CD4-positive, alpha-beta T cell treated with Interleukin-6 for 4 hours (primary cell): ENCODE data around the gene RBX1.
"Not testable (repeated sequence)": the region's sequence is repeated elsewhere in the genome, so short reads cannot be mapped to it uniquely, and the experiment has no call there.

Experiments
- DNase-seq: peaks from one replicate; pipeline ENCODE4 v3.0.0-alpha.2; 2020; ENCODE audit warnings: mixed read lengths

RBX1 gene

DNA sequence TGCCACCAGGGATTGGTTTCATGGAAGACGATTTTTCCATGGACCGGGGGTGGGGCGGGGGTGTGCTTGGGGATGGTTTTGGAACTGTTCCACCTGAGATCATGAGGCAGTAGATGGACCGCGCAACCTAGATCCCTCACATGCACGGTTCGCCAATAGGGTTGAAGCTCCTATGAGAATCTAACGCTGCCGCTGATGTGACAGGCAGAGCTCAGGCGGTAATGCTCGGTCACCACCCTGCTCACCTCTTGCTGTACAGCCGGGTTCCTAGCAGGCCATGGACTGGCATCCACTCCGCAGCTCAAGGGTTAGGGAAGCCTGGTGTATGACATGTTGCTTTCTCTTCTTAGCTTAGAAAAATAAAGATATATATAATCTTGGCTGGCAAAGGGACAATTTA is 22.0 kb downstream of the RBX1 start:
- no peak for DNase-seq

DNA sequence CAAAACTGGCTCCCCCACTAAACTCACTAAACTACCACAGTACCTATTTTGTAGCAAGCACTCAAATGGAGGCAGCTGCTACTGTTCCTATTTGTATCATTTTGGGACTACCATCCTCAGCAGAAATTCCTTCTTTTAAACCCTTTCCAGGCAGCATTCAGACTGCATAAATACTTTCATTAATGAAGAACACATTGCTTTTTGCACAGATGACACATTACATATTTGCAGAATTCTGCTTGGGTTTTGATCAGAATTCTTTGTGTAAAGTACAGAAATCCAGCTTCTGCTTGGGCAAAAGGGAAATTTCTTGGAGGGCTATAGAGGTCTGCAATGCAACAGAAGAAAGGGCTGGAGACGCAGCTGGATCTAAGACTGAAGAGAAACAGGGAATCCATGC is 24.2 kb downstream of the RBX1 start:
- no peak for DNase-seq

- DNase-seq, result no peak
These were observed 25.9 kb downstream of the RBX1 start for GRCh38 chr22:40976866-40977700.

DNA sequence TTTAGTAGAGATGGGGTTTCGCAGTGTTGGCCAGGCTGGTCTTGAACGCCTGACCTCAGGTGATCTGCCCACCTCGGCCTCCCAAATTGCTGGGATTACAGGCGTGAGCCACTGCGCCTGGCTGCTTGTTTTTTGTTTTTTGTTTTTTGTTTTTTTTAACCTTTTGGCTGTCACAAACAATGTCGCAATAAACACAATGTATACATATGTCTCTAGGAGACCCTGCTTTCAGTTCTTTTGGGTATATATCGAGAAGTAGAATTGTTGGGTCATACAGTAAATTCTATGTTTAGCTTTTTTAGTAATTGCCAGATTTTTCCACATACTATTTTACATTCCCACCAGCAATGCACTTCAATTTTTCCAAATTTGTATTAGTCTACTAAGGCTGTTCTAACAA is 28.0 kb downstream of the RBX1 start:
- no peak for DNase-seq

DNA sequence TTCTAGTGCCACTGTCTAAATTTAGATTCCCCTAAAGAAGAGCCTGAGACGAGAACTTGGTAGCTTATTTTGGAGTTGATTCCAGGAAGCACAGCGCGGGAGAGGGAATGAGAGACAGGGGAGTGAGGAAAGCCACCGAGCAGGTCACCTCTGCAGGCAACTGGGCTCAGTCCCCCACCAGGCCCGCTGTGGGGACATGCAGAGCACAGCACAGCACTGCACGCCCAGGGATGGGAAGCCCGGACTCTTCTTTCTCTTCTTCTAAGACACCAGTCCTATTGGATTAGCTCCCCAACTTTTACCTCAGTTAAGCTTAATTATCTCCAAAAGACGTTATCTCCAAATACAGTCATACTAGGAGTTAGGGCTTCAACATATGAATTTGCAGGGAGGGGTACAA is 28.7 kb downstream of the RBX1 start:
- no peak for DNase-seq

DNA sequence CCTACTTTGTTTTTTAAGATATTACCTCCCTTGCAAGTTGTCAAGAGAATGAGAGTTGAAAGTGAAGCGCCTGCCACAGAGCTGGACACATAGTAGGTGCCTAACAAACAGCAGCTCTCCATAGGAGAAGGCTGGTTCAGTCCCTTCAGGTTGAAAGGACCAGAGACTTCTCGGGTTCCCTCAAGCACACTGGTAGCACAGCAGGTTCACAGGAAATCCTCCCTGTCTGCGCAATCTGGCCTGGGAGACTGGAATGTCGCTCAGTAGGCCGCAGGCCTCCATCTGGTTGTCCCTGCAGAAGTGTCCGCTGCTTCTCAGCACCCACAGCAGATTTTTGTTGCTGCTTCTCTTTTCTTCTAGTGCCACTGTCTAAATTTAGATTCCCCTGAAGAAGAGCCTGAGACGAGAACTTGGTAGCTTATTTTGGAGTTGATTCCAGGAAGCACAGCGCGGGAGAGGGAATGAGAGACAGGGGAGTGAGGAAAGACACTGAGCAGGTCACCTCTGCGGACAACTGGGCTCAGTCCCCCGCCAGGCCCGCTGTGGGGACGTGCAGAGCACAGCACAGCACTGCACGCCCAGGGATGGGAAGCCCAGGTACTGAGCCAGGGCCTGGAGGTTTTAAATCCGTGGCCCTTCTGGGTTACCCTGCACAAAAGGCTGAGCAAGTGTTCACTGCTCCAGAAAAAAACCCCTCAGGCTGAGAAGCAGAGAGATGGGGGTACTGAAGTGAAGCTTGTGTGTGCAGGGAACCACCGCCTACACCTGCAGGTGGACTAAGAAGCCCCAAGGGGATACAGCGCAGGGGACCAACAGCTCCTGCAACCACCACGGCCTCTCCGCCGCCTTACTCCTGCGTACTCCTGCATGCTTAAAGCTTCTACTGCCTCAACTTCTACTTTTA is 31.6 kb downstream of the RBX1 start:
- no peak for DNase-seq

GRCh38 chr22:40991298-40991697 is 40.1 kb downstream of the RBX1 start:
- DNase-seq, result no peak

- no peak for DNase-seq
These were observed 44.6 kb downstream of the RBX1 start for GRCh38 chr22:40995821-40996220.

GRCh38 chr22:40997520-40997919 is 46.3 kb downstream of the RBX1 start:
- DNase-seq, result no peak

DNA sequence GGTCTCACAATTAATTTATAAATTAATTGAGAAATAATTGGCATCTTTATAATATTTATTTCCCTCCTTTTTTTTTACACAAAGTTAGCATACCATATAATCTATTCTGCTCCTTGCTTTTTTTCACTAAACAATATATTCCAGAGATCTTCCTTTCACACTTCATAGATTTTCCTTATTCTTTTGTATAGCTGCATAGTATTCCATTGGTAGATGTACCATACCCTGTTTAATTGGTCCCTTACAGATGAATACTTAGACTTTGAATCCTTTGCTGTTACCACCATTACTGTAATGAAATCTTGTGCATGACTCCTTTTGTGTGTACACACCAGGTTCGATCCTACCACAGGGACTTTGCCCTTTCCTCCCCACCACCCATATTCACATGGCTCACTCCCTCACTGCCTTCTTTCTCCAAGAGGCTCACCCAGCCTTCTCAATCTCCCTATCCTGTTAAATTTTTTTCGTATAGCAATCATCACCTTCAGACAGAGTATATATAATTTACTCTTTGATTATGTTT is 48.9 kb downstream of the RBX1 start:
- DNase-seq, result no peak

GRCh38 chr22:41000941-41001721 is 50.0 kb downstream of the RBX1 start:
- no peak for DNase-seq

GRCh38 chr22:41001722-41002122 is 50.5 kb downstream of the RBX1 start:
- no peak for DNase-seq

DNA sequence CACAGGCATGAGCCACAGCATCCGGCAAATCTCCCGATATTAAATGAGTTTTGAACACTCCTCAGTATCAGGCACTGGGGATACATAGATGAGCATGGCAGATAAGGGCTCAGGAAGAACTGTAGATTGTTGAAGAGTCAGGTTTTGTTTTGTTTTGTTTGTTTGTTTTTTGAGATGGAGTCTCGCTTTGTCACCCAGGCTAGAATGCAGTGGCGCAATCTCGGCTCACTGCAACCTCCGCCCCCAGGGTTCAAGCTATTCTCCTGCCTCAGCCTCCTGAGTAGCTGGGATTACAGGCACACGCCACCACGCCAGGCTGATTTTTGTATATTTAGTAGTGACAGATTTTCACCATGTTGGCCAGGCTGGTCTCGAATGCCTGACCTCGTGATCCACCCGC is 51.2 kb downstream of the RBX1 start:
- not testable (repeated sequence) for DNase-seq

DNA sequence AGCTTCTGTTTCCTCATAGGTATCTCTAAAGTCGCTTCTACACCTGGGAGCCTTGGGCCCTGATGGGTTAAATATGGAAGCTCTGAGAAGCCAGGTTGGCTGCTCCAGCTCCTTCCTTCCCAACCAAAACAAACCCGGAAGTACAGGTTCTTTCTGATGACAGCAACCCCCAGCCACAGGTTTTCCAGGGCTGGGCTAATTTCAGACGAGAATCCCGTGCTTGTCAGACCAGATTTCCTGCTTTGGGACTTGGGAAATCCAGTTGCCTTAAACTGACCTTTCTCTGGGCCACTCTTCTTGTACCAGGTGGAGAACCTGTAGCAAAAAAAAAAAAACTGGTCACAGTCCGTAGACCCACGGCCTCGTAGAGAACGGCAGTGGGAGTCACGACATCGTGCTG is 51.9 kb downstream of the RBX1 start:
- no peak for DNase-seq

DNA sequence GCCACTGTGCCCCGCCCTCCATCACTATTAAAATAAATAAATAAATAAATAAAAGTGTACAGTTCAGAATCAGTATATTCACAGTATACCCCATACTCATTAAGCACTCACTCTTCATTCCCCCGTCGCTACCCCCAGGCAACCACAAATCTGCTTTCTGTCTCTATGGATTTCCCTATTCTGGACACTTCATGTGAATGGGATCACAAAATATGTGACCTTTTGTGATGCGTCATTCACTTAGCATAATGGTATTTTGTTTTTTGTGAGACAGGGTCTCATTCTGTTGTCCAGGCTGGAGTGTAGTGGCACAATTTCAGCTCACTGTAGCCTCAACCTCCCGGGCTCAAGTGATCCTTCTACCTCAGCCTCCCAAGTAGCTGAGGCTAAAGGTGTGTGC is 52.8 kb downstream of the RBX1 start:
- no peak for DNase-seq

GRCh38 chr22:41009222-41009948 is 58.2 kb downstream of the RBX1 start:
- DNase-seq, result no peak

DNA sequence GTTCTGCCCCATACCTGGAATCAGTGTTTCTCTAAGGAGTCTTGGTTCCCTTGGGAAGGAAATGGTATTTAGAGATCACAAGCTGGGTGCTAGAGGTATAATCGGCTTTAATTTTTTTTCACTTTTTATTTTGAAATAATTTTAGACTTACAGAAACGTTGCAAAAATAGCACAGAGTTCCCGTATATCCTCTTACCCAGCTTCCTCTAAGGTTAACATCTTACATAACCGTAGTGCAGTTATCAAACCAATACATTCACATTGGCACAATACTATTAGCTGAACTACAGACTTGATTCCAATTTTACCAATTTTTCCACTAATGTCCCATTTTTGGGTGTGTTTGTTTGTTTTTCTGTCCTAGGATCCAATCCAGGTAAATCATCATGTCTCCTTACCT is 63.8 kb downstream of the RBX1 start:
- no peak for DNase-seq

DNA sequence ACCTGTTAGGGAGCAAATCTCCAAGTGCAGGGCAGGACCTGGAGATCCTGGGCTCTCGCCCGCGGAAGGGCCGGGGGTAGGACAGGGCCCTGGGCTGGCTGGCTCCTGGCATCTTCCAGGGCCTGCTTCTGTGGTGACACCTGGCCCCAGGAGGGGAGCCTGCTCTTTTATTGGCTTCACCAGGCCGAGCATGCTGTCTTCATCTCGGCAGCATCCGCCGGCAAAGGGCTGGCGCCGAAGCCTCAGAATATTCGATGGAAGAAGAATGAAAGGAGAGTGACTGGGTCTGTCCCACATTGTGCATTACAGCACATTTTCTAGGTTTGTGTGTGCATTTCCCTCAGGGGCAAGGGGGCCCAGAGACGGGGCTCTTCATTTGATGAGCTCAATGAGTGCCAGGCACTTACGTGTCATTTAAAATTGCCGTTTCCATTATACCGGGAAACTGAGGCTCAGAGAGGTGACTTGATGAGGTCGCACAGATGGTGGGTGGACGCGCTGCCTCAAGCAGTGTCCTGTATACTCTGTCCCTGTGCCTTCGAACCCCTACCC is 70.0 kb downstream of the RBX1 start:
- DNase-seq, result peak; percentile 3

DNA sequence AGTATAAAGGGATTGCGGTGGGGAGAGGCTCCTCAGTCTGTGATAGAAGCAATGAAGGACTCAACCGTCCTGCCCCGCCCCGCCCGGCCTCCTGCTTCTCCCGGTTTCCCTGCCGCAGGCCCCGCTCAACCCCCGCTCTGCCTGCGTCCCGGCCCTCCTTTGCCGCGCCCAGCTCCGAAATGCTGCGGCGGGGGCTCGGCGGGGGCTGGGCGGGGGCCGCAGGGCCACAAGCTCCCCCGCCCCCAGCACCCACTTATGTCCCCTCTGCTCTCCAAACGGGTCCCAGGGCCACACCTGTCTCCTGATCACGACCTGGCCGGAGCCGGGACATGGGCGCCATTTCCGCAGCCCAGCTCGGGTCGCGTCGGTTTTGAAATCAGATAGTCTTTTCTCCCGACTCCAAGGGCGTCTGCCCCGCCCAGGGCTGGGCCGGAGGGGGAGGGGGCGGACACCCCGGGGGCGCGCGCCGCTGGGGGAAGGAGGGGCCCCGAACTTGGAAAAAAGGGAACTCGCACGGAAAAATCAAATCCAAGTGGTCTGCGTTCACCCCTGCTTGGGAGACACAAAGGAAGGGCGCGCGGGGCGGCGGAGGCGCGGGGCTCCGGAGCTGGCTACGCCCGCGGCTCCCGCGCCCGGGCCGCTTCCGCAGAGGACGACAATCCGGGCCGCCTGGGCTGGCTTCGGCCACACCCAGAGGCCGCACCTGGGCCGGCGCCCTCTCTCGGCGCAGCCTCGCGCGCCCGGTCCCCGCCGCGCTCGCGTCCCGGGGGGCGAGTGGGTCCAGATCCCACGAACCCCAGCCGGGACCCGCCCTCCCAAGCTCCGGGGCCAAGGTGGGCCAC is 70.7 kb downstream of the RBX1 start:
- peak; percentile 61 for DNase-seq

GRCh38 chr22:41022470-41023298 is 71.5 kb downstream of the RBX1 start:
- DNase-seq, result peak; percentile 87
